ENCODE data around the gene ADAMTSL5. TPM values are rescaled to one million over a fixed set of nuclear protein-coding genes. Genes with fewer than 3 reads are reported as not detected.

Gene ADAMTSL5
- total RNA-seq, 2 donors from 2014 or later, result 2.2 to 7.3 TPM

GRCh38 chr19:1507763-1508506, 4.9 kb downstream of the ADAMTSL5 start:
- Histone ChIP-seq H3K4me3 (peak overlapping the region; percentile 32), H3K27ac (peak overlapping the region; percentile 69), H3K9me3 (no peaks in the 10 kb centered on the region), H3K4me1 (peaks cover 7% of the 10 kb centered on the region), H3K9ac (ENCODE audit: low read depth in 2 of 2, low read length in 2 of 2) (peak overlapping the region in 1 of 2 donors; percentile 72), H3K27me3 (peaks cover 18% of the 10 kb centered on the region), H3K36me3 (no peaks in the 10 kb centered on the region)
- TF ChIP-seq, protein P1, sequence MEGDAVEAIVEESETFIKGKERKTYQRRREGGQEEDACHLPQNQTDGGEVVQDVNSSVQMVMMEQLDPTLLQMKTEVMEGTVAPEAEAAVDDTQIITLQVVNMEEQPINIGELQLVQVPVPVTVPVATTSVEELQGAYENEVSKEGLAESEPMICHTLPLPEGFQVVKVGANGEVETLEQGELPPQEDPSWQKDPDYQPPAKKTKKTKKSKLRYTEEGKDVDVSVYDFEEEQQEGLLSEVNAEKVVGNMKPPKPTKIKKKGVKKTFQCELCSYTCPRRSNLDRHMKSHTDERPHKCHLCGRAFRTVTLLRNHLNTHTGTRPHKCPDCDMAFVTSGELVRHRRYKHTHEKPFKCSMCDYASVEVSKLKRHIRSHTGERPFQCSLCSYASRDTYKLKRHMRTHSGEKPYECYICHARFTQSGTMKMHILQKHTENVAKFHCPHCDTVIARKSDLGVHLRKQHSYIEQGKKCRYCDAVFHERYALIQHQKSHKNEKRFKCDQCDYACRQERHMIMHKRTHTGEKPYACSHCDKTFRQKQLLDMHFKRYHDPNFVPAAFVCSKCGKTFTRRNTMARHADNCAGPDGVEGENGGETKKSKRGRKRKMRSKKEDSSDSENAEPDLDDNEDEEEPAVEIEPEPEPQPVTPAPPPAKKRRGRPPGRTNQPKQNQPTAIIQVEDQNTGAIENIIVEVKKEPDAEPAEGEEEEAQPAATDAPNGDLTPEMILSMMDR (IDR thresholded peaks at IDR 0.05), result no peak
- DNase-seq, result peak; percentile 90
- intact Hi-C loops (cut with DNase I), result no loop called here

DNA sequence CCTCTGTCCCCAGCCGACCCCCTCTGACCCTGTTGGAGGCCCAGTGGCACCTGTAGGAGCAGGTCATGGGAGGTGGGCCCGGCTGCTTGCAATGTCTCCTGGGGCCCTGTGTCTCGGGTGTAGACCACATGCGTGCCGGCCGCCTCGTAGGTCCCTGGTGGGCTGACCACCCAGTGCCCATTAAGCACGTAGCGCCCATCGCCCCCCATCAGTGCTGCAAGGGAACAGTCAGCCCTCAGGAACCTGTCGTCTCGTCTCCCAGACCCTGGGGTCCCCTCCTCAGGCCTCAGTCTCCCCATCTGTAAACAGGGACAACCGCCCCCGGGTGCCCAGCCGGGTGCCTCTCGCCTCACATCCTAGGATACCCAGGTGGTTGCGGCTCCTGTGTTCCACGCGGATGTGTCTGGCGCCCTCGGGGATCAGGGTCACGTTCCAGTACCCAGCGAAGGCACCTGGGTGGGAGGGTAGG, 5.6 kb downstream of the ADAMTSL5 start:
- DNase-seq, result no peak
- H3K4me1 ChIP-seq, result peaks cover 7% of the 10 kb centered on the region

GRCh38 chr19:1505991-1506881, 6.6 kb downstream of the ADAMTSL5 start:
- Histone ChIP-seq H3K36me3 (no peaks in the 10 kb centered on the region), H3K4me3 (no peak overlapping the region), H3K4me1 (peaks cover 7% of the 10 kb centered on the region), H3K9ac (ENCODE audit: low read depth in 2 of 2, low read length in 2 of 2) (no peak overlapping the region), H3K9me3 (no peaks in the 10 kb centered on the region), H3K27ac (no peak overlapping the region), H3K27me3 (peaks cover 19% of the 10 kb centered on the region)
- intact Hi-C loops (cut with DNase I), result no loop called here
- DNase-seq, result no peak
- TF ChIP-seq, protein P1 (IDR thresholded peaks at IDR 0.05), result no peak

More for the DNA sequence above, 5.6 kb downstream of the ADAMTSL5 start:
- H3K27ac ChIP-seq, result no peak overlapping the region
- H3K27me3 ChIP-seq, result peaks cover 23% of the 10 kb centered on the region
- no peak overlapping the region for H3K9ac ChIP-seq (ENCODE audit: low read depth in 2 of 2, low read length in 2 of 2)
- intact Hi-C loops (cut with DNase I), result no loop called here
- no peaks in the 10 kb centered on the region for H3K9me3 ChIP-seq
- TF ChIP-seq, protein P1 (IDR thresholded peaks at IDR 0.05), result no peak
- H3K36me3 ChIP-seq, result no peaks in the 10 kb centered on the region
- H3K4me3 ChIP-seq, result no peak overlapping the region

DNA sequence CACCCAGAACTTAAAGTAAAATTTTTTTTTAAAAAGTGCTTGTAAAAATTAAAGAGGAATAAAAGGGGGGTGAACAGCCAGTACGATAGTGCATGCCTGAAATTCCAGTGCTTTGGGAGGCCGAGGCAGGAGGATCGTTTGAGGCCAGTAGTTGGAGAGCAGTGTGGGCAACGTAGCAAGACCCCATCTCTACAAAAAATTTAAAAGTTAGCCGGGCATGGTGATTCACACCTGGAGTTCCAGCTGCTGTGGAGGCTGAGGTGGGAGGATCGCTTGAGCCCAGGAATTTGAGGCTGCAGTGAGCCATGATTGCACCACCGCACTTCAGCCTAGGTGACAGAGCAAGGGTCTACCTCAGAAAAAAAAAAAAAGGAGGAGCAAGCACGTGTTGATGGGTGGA, 7.8 kb downstream of the ADAMTSL5 start:
- Histone ChIP-seq H3K36me3 (no peaks in the 10 kb centered on the region), H3K4me3 (no peak overlapping the region), H3K9me3 (no peaks in the 10 kb centered on the region), H3K27me3 (peaks cover 19% of the 10 kb centered on the region), H3K27ac (no peak overlapping the region), H3K9ac (ENCODE audit: low read depth in 2 of 2, low read length in 2 of 2) (no peak overlapping the region), H3K4me1 (peaks cover 7% of the 10 kb centered on the region)
- DNase-seq, result no peak
- TF ChIP-seq, protein P1 (IDR thresholded peaks at IDR 0.05), result no peak
- intact Hi-C loops (cut with DNase I), result no loop called here

DNA sequence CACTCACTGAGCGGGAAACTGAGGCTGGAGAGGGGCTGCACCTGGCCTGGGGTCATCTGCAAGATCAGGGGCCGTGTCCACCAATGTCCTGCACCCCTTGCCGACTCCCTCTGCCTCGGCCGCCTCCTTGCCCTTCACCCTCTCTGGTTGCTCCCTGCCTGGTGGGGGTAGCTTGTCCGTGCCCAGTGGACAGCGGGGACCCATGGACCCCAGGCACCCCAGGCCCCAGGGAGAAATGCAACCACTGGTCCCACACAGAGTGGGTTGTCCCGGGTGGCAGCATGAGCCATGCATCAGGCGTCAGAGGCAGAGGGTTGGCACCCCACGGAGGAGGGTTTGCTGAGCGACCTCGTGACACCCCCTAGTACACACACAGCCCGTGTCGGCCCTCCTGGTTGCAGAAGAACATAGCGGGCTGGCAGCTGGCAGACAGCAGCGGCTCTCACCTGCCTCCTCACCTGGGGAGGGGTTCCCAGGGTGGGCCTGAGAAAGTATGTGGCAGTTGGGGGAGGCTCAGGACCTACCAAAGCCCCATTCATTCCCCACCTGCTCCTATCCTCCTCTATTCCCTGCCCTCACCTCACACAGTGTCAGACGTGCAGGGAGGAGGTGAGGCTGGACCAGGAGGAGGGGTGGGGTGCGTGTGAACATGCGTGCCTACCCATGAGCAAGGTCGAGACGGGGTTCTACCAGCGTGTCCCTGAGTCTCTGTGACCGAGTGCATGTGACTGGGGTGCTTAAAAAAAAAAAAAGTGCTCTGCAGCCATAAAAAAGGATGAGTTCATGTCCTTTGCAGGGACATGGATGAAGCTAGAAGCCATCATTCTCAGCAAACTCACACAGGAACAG, 8.7 kb downstream of the ADAMTSL5 start:
- peaks cover 19% of the 10 kb centered on the region for H3K27me3 ChIP-seq
- H3K4me3 ChIP-seq, result no peak overlapping the region
- no peak for DNase-seq
- H3K9ac ChIP-seq (ENCODE audit: low read depth in 2 of 2, low read length in 2 of 2), result no peak overlapping the region
- no peaks in the 10 kb centered on the region for H3K36me3 ChIP-seq
- H3K27ac ChIP-seq, result no peak overlapping the region
- TF ChIP-seq, protein P1 (IDR thresholded peaks at IDR 0.05), result no peak
- intact Hi-C loops (cut with DNase I), result no loop called here
- no peaks in the 10 kb centered on the region for H3K9me3 ChIP-seq
- H3K4me1 ChIP-seq, result peaks cover 7% of the 10 kb centered on the region

Data from colonic mucosa (tissue), 4 donors.